HG02759 (cell line): ENCODE data around the gene SCRN1.
"Not testable (repeated sequence)": the region's sequence is repeated elsewhere in the genome, so short reads cannot be mapped to it uniquely, and the experiment has no call there.

Experiments
- ATAC-seq: cut with Tn5 transposase; IDR thresholded peaks from one replicate; pipeline ENCODE4 v1.9.1; 2021; ENCODE audit warnings: mild to moderate bottlenecking, moderate library complexity; ENCODE audit not compliant: unreplicated experiment

The SCRN1 gene

GRCh38 chr7:29893351-29893965 lies 96.1 kb downstream of the SCRN1 start:
- ATAC-seq: no peak

GRCh38 chr7:29892231-29892630 lies 97.4 kb downstream of the SCRN1 start:
- no peak for ATAC-seq

- ATAC-seq: no peak
Observed at GRCh38 chr7:29891766-29892165, 97.8 kb downstream of the SCRN1 start.

GRCh38 chr7:29890786-29891185 lies 98.8 kb downstream of the SCRN1 start:
- not testable (repeated sequence) for ATAC-seq

GRCh38 chr7:29890251-29890650 lies 99.3 kb downstream of the SCRN1 start:
- no peak for ATAC-seq

GRCh38 chr7:29889288-29889687 lies 100.3 kb downstream of the SCRN1 start:
- no peak for ATAC-seq

GRCh38 chr7:29888006-29888405 lies 101.6 kb downstream of the SCRN1 start:
- ATAC-seq: no peak

- no peak for ATAC-seq
Observed at GRCh38 chr7:29886827-29887226, 102.8 kb downstream of the SCRN1 start.

- ATAC-seq: no peak
Observed at GRCh38 chr7:29885626-29886025, 104.0 kb downstream of the SCRN1 start.

GRCh38 chr7:29884399-29885272 lies 105.0 kb downstream of the SCRN1 start:
- ATAC-seq: no peak

GRCh38 chr7:29883462-29884398 lies 105.9 kb downstream of the SCRN1 start:
- no peak for ATAC-seq

- ATAC-seq: no peak
Observed at GRCh38 chr7:29882481-29882880, 107.1 kb downstream of the SCRN1 start.

- no peak for ATAC-seq
Observed at GRCh38 chr7:29881724-29882123, 107.9 kb downstream of the SCRN1 start.

- ATAC-seq: no peak
Observed at GRCh38 chr7:29879609-29880008, 110.0 kb downstream of the SCRN1 start.

GRCh38 chr7:29878081-29878688 lies 111.4 kb downstream of the SCRN1 start:
- ATAC-seq: no peak

GRCh38 chr7:29877196-29877595 lies 112.4 kb downstream of the SCRN1 start:
- no peak for ATAC-seq

GRCh38 chr7:29875741-29876140 lies 113.9 kb downstream of the SCRN1 start:
- no peak for ATAC-seq

GRCh38 chr7:29873644-29874294 lies 115.8 kb downstream of the SCRN1 start:
- no peak for ATAC-seq

GRCh38 chr7:29871787-29872398 lies 117.7 kb downstream of the SCRN1 start:
- no peak for ATAC-seq
